Cardiac fibroblast (primary cell): ENCODE data around the gene FLOT2.
"Not testable (repeated sequence)": the region's sequence is repeated elsewhere in the genome, so short reads cannot be mapped to it uniquely, and the experiment has no call there.

Experiments
- DNase-seq, 2 donors: peaks; one replicate each; pipeline versions ENCODE4 v3.0.0 to v3.0.0-alpha.2; 2010; ENCODE audit warnings: low read depth in 2 of 2
- H3K4me3 ChIP-seq, 2 donors: replicated peaks in 1 of 2; 1 replicate in 1 of 2; 2 replicates in 1 of 2; pipeline ENCODE4 v1.5.1; 2011; ENCODE audit warnings: low read depth in 2 of 2, low read length in 2 of 2, mild to moderate bottlenecking in 2 of 2, moderate library complexity in 1 of 2
- TF ChIP-seq, protein P1 (sequence below): IDR thresholded peaks from one replicate; pipeline ENCODE4 v1.5.1; 2011; ENCODE audit warnings: low read depth, mild to moderate bottlenecking, low read length, inconsistent platforms

FLOT2 gene

DNA sequence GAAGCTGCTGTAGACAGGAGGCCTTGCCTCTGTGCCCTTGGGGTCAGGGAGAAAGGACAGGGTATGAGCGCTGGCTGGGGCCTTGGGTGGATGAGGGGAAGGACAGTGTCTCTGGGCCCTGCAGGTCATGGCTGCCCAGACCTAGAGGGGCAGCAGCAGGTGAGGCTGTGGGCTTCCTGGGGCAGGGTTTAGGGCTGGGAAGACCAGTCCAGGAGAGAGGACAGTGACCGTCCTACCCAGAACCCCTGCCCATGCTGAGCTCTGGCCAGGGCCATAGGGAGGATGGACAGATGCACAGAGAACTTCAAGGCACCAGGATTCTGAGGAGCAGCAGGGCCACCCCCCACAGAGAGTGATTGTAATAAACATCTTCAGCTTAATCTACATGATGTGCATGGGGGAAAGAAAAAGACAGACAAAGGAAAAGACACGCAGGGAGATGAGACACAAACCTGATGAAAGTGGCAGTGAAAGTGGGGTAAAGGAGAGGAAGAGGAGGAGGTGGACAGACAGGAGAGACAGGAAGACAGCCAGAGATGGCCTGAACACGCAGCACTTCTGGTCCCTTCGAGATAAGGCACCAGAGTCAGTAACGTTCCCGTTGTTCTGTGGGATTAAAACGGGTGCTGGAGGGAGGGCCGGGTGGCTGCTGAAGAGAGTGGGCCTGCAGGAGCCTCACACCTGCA, 17.5 kb downstream of the FLOT2 start:
- TF ChIP-seq, protein P1, sequence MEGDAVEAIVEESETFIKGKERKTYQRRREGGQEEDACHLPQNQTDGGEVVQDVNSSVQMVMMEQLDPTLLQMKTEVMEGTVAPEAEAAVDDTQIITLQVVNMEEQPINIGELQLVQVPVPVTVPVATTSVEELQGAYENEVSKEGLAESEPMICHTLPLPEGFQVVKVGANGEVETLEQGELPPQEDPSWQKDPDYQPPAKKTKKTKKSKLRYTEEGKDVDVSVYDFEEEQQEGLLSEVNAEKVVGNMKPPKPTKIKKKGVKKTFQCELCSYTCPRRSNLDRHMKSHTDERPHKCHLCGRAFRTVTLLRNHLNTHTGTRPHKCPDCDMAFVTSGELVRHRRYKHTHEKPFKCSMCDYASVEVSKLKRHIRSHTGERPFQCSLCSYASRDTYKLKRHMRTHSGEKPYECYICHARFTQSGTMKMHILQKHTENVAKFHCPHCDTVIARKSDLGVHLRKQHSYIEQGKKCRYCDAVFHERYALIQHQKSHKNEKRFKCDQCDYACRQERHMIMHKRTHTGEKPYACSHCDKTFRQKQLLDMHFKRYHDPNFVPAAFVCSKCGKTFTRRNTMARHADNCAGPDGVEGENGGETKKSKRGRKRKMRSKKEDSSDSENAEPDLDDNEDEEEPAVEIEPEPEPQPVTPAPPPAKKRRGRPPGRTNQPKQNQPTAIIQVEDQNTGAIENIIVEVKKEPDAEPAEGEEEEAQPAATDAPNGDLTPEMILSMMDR, result no peak
- H3K4me3 ChIP-seq, result no peak overlapping the region
- no peak for DNase-seq

DNA sequence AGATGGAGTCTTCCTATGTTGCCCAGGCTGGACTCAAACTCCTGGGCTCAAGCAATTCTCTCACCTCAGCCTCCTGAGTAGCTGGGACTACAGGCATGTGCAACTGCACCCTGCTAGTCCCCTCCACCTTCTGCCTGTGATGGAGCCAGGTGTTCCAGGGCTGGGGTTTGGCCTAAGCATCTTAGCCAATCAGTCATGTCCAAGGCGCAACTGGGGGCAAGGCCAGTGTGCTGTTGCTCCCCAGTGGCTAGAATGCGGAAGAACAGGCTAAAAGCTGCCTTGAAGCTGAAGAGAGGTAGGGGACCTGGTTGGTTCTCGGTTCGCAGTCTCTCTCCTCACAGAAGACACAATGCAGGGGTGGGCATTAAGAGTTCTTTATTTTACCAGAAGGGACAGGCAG, 18.6 kb downstream of the FLOT2 start:
- TF ChIP-seq, protein P1, result peak; percentile 51
- DNase-seq, result peak; percentile 55 to 61
- H3K4me3 ChIP-seq, result no peak overlapping the region

DNA sequence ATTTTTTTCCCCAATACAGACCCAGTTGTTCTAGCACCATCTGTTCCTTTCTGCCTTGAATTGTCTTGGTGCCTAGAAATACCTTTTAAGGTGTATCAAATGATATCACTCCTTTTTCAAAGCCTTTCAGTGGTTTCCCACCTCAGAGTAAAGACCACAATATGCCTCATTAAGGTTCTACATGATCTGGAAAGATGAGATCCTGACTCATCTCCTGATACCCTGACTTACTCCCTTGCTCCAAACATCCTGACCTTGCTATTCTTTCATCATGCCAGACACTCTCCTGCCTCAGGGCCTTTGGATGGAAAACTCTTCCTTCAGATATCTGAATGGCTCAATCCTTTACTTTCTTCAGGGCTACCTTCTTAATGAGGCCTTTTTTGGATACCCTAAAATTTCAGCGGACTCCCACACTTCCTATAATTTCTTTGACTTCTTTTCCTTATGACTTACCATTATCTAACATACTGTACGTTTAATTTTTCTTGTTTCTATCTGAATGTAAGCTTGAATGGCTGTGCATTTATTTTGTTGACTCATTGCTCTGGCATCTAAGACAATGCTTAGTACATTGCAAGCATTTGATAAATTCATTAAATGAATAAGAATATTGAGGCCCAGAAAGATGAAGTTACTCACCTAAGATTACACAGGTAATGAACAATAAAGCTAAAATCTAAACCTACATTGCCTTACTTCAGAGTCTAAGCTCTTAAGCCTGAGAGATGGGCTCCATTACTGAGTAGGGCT, 19.2 kb downstream of the FLOT2 start:
- TF ChIP-seq, protein P1, result no peak
- H3K4me3 ChIP-seq, result no peak overlapping the region
- DNase-seq, result peak; percentile 11 to 28

DNA sequence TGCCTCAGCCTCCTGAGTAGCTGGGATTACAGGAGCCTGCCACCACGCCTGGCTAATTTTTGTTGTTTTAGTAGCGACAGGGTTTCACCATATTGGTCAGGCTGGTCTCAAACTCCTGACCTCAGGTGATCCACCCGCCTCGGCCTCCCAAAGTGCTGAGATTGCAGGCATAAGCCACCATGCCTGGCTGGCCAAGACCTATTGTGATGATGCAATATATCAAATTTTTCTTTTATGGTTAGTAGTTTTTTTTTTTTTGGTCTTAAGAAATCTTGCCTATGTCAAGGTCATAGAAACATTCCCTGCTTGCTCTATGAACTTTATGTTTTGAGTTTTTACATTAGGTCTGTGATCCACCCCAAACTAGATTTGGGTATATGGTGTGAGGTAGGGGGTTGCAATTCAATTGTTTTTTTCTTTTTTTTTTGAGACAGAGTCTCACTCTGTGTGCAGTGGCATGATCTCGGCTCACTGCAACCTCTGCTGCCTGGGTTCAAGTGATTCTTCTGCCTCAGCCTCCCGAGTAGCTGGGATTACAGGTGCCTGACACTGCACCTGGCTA, 20.3 kb downstream of the FLOT2 start:
- H3K4me3 ChIP-seq, DNase-seq: not testable (repeated sequence)

DNA sequence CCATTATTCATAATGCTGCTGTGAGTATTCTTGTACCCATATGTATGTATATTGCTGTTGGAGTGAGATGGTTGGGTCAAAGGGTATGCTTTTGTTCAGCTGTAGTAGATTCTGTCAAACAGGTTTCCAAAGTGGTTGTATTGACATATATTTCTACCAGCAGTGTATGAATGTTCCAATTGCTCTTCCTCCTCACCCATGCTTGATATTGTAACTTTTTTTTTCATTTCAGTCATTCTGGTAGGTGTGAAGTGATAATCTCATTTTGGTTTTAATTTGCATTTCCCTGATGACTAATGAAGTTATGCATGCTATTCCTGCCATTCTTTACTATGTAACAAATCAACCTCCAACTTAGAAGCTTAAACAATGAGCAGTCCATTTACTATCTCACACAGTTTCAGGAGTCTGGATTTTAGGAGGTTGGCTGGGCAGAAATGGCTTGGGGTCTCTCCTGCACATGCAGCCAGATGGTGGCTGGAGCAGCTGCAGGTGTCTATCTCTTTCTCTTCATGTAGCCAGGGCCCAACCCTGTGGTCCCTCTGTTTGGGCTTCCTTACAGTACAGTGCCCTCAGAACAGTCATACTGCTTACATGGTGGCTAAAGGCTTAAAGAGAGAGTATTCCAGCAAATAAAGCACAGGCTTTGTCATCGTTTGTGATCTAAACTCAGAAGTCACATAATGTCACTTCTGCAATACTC, 21.5 kb downstream of the FLOT2 start:
- H3K4me3 ChIP-seq, result no peak overlapping the region
- DNase-seq, result no peak
- TF ChIP-seq, protein P1, result no peak

DNA sequence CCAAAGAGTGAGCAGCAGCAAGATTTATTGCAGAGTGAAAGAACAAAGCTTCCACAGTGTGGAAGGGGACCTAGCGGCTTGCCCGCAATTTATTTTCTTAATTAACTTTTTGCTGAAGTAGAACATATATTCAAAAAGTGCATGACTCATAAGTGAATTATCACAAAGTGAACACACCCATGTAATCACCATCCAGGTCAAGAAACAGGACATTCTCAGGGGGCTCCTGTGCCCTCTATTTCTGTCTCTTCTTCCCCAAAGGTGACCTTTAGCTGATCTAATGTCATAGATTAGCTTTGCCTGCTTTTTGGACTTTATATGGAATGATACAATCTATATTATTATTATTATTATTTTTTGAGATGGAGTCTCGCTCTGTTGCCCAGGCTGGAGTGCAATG, 22.8 kb downstream of the FLOT2 start:
- H3K4me3 ChIP-seq, result no peak overlapping the region
- no peak for DNase-seq
- TF ChIP-seq, protein P1, result no peak

DNA sequence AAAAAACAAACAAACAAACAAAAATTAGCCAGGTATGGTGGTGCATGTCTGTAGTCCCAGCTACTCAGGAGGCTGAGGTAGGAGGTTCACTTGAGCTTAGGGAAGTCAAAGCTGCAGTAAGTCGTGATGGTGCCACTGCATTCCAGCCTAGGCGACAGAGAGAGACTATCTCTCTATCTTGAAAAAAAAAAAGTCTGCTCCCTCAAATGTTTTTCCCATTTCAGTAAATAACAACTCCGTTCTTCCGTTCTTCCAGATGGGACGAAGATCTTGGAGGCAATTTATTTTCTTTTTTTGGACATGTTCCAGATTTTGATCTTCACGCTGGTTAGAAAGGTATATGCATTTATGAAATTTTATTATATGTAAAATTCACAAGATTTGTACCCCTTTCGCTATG, 23.7 kb downstream of the FLOT2 start:
- TF ChIP-seq, protein P1, result no peak
- no peak overlapping the region for H3K4me3 ChIP-seq
- no peak for DNase-seq
